Measurements from ENCODE around the gene IL15RA.

IL15RA gene

GRCh38 chr10:5949009-5949759, 28.2 kb downstream of the IL15RA start:
- no peak overlapping the region for H3K18ac ChIP-seq (ENCODE audit: low read depth in 1 of 2, low read length in 2 of 2)
- peaks cover 0 to 16% of the 10 kb centered on the region in 2 experiments for H3K27me3 ChIP-seq (ENCODE audit: control insufficient read depth in 1 of 2, insufficient read depth in 1 of 2, low read length in 2 of 2)
- H2AFZ ChIP-seq (ENCODE audit: low read depth, low read length), result no peak overlapping the region
- no peak overlapping the region for H3K4ac ChIP-seq (ENCODE audit: low read depth in 1 of 2, low read length in 2 of 2)
- H2AK5ac ChIP-seq (ENCODE audit: low read length, severe bottlenecking), result no peak overlapping the region
- H3K9me3 ChIP-seq (ENCODE audit: control insufficient read depth, low read length), result no peaks in the 10 kb centered on the region
- DNase-seq, result peak; percentile 57
- H2BK15ac ChIP-seq (ENCODE audit: low read depth, poor library complexity, severe bottlenecking), result no peak overlapping the region
- no peak overlapping the region for H4K8ac ChIP-seq (ENCODE audit: low read length)
- peak overlapping the region in 1 of 2 experiments; percentile 39 for H2BK12ac ChIP-seq (ENCODE audit: low read length in 2 of 2)
- H3K27ac ChIP-seq (ENCODE audit: low read length, poor library complexity, severe bottlenecking), result no peak overlapping the region
- H3K4me3 ChIP-seq (ENCODE audit: insufficient read depth in 1 of 2, low read depth in 1 of 2, low read length in 2 of 2), result no peak overlapping the region
- peaks cover 7% of the 10 kb centered on the region for H3K4me1 ChIP-seq (ENCODE audit: control insufficient read depth, insufficient read depth, low read depth, low read length)
- H2BK120ac ChIP-seq (ENCODE audit: low read depth, low read length), result no peak overlapping the region
- no peaks in the 10 kb centered on the region for H3K79me1 ChIP-seq (replicated peaks; ENCODE audit: low read length, poor library complexity, severe bottlenecking)
- H3K23ac ChIP-seq (ENCODE audit: low read length in 2 of 2), result no peak overlapping the region
- no peak overlapping the region for H3K9ac ChIP-seq (ENCODE audit: low read length)
- H3K14ac ChIP-seq (ENCODE audit: low read length in 2 of 2), result peak overlapping the region in 1 of 2 experiments; percentile 19
- no peak overlapping the region for H2BK5ac ChIP-seq (ENCODE audit: low read depth, low read length, poor library complexity, severe bottlenecking)
- WGBS, result 71% methylated on average over 12 of the region's 14 CpGs
- no peak overlapping the region for H4K91ac ChIP-seq (ENCODE audit: low read length)
- H3K4me2 ChIP-seq (ENCODE audit: low read length, poor library complexity, severe bottlenecking), result no peak overlapping the region
- H3K36me3 ChIP-seq (ENCODE audit: control insufficient read depth in 1 of 2, insufficient read depth in 2 of 2, low read depth in 1 of 2, low read length in 2 of 2), result no peaks in the 10 kb centered on the region

- Histone ChIP-seq H3K4me2 (ENCODE audit: low read length, poor library complexity, severe bottlenecking) (no peak overlapping the region), H2AFZ (ENCODE audit: low read depth, low read length) (no peak overlapping the region), H2BK5ac (ENCODE audit: low read depth, low read length, poor library complexity, severe bottlenecking) (no peak overlapping the region), H3K4me1 (ENCODE audit: control insufficient read depth, insufficient read depth, low read depth, low read length) (peaks cover 9% of the 10 kb centered on the region), H2BK120ac (ENCODE audit: low read depth, low read length) (peak overlapping the region; percentile 42), H3K4me3 (ENCODE audit: insufficient read depth in 1 of 2, low read depth in 1 of 2, low read length in 2 of 2) (no peak overlapping the region), H3K4ac (ENCODE audit: low read depth in 1 of 2, low read length in 2 of 2) (no peak overlapping the region), H3K18ac (ENCODE audit: low read depth in 1 of 2, low read length in 2 of 2) (no peak overlapping the region), H3K9ac (ENCODE audit: low read length) (no peak overlapping the region), H2BK15ac (ENCODE audit: low read depth, poor library complexity, severe bottlenecking) (peak overlapping the region; percentile 64), H2BK12ac (ENCODE audit: low read length in 2 of 2) (no peak overlapping the region), H3K9me3 (ENCODE audit: control insufficient read depth, low read length) (no peaks in the 10 kb centered on the region), H3K23ac (ENCODE audit: low read length in 2 of 2) (no peak overlapping the region), H3K36me3 (ENCODE audit: control insufficient read depth in 1 of 2, insufficient read depth in 2 of 2, low read depth in 1 of 2, low read length in 2 of 2) (no peaks in the 10 kb centered on the region), H3K14ac (ENCODE audit: low read length in 2 of 2) (no peak overlapping the region), H4K8ac (ENCODE audit: low read length) (no peak overlapping the region), H3K27ac (ENCODE audit: low read length, poor library complexity, severe bottlenecking) (no peak overlapping the region), H3K27me3 (ENCODE audit: control insufficient read depth in 1 of 2, insufficient read depth in 1 of 2, low read length in 2 of 2) (peaks cover 0 to 16% of the 10 kb centered on the region in 2 experiments), H2AK5ac (ENCODE audit: low read length, severe bottlenecking) (no peak overlapping the region), H3K79me1 (replicated peaks; ENCODE audit: low read length, poor library complexity, severe bottlenecking) (no peaks in the 10 kb centered on the region), H4K91ac (ENCODE audit: low read length) (no peak overlapping the region)
- no peak for DNase-seq
- WGBS, result 88% methylated on average over 5 of the region's 6 CpGs
These were observed 29.1 kb downstream of the IL15RA start for GRCh38 chr10:5948208-5948585.

- H3K36me3 ChIP-seq (ENCODE audit: control insufficient read depth in 1 of 2, insufficient read depth in 2 of 2, low read depth in 1 of 2, low read length in 2 of 2), result no peaks in the 10 kb centered on the region
- H4K8ac ChIP-seq (ENCODE audit: low read length), result no peak overlapping the region
- H3K4me2 ChIP-seq (ENCODE audit: low read length, poor library complexity, severe bottlenecking), result no peak overlapping the region
- H3K18ac ChIP-seq (ENCODE audit: low read depth in 1 of 2, low read length in 2 of 2), result no peak overlapping the region
- no peak overlapping the region for H2BK5ac ChIP-seq (ENCODE audit: low read depth, low read length, poor library complexity, severe bottlenecking)
- no peaks in the 10 kb centered on the region for H3K9me3 ChIP-seq (ENCODE audit: control insufficient read depth, low read length)
- H3K9ac ChIP-seq (ENCODE audit: low read length), result no peak overlapping the region
- H2BK12ac ChIP-seq (ENCODE audit: low read length in 2 of 2), result no peak overlapping the region
- no peaks in the 10 kb centered on the region for H3K79me1 ChIP-seq (replicated peaks; ENCODE audit: low read length, poor library complexity, severe bottlenecking)
- no peak overlapping the region for H2AFZ ChIP-seq (ENCODE audit: low read depth, low read length)
- H3K14ac ChIP-seq (ENCODE audit: low read length in 2 of 2), result no peak overlapping the region
- H3K27me3 ChIP-seq (ENCODE audit: control insufficient read depth in 1 of 2, insufficient read depth in 1 of 2, low read length in 2 of 2), result peaks cover 0 to 16% of the 10 kb centered on the region in 2 experiments
- no peak overlapping the region for H3K4ac ChIP-seq (ENCODE audit: low read depth in 1 of 2, low read length in 2 of 2)
- peaks cover 9% of the 10 kb centered on the region for H3K4me1 ChIP-seq (ENCODE audit: control insufficient read depth, insufficient read depth, low read depth, low read length)
- no peak for DNase-seq
- no peak overlapping the region for H2AK5ac ChIP-seq (ENCODE audit: low read length, severe bottlenecking)
- no peak overlapping the region for H2BK15ac ChIP-seq (ENCODE audit: low read depth, poor library complexity, severe bottlenecking)
- no peak overlapping the region for H2BK120ac ChIP-seq (ENCODE audit: low read depth, low read length)
- H3K23ac ChIP-seq (ENCODE audit: low read length in 2 of 2), result no peak overlapping the region
- H4K91ac ChIP-seq (ENCODE audit: low read length), result no peak overlapping the region
- 96% methylated on average over 16 of the region's 17 CpGs for WGBS
- H3K4me3 ChIP-seq (ENCODE audit: insufficient read depth in 1 of 2, low read depth in 1 of 2, low read length in 2 of 2), result no peak overlapping the region
- H3K27ac ChIP-seq (ENCODE audit: low read length, poor library complexity, severe bottlenecking), result no peak overlapping the region
These were observed 29.7 kb downstream of the IL15RA start for GRCh38 chr10:5947471-5948207.

- no peak overlapping the region for H3K27ac ChIP-seq (ENCODE audit: low read length, poor library complexity, severe bottlenecking)
- no peak overlapping the region for H3K9ac ChIP-seq (ENCODE audit: low read length)
- H3K23ac ChIP-seq (ENCODE audit: low read length in 2 of 2), result peak overlapping the region in 1 of 2 experiments; percentile 38
- H2BK5ac ChIP-seq (ENCODE audit: low read depth, low read length, poor library complexity, severe bottlenecking), result no peak overlapping the region
- peak overlapping the region; percentile 66 for H4K8ac ChIP-seq (ENCODE audit: low read length)
- 79% methylated on average over 6 of the region's 8 CpGs for WGBS
- H2BK15ac ChIP-seq (ENCODE audit: low read depth, poor library complexity, severe bottlenecking), result no peak overlapping the region
- H3K4ac ChIP-seq (ENCODE audit: low read depth in 1 of 2, low read length in 2 of 2), result peak overlapping the region in 1 of 2 experiments; percentile 47
- no peaks in the 10 kb centered on the region for H3K36me3 ChIP-seq (ENCODE audit: control insufficient read depth in 1 of 2, insufficient read depth in 2 of 2, low read depth in 1 of 2, low read length in 2 of 2)
- H3K14ac ChIP-seq (ENCODE audit: low read length in 2 of 2), result peak overlapping the region in 1 of 2 experiments; percentile 32
- peak overlapping the region in 1 of 2 experiments; percentile 94 for H2BK12ac ChIP-seq (ENCODE audit: low read length in 2 of 2)
- H3K4me1 ChIP-seq (ENCODE audit: control insufficient read depth, insufficient read depth, low read depth, low read length), result peaks cover 9% of the 10 kb centered on the region
- H2AK5ac ChIP-seq (ENCODE audit: low read length, severe bottlenecking), result no peak overlapping the region
- DNase-seq, result no peak
- peak overlapping the region; percentile 37 to 91 for H3K18ac ChIP-seq (ENCODE audit: low read depth in 1 of 2, low read length in 2 of 2)
- H3K27me3 ChIP-seq (ENCODE audit: control insufficient read depth in 1 of 2, insufficient read depth in 1 of 2, low read length in 2 of 2), result peaks cover 0 to 16% of the 10 kb centered on the region in 2 experiments
- H4K91ac ChIP-seq (ENCODE audit: low read length), result peak overlapping the region; percentile 53
- no peaks in the 10 kb centered on the region for H3K9me3 ChIP-seq (ENCODE audit: control insufficient read depth, low read length)
- no peak overlapping the region for H2AFZ ChIP-seq (ENCODE audit: low read depth, low read length)
- no peak overlapping the region for H3K4me3 ChIP-seq (ENCODE audit: insufficient read depth in 1 of 2, low read depth in 1 of 2, low read length in 2 of 2)
- H2BK120ac ChIP-seq (ENCODE audit: low read depth, low read length), result peak overlapping the region; percentile 75
- H3K4me2 ChIP-seq (ENCODE audit: low read length, poor library complexity, severe bottlenecking), result no peak overlapping the region
- H3K79me1 ChIP-seq (replicated peaks; ENCODE audit: low read length, poor library complexity, severe bottlenecking), result no peaks in the 10 kb centered on the region
These were observed 30.6 kb downstream of the IL15RA start for GRCh38 chr10:5946786-5947185.

Data from mesenchymal stem cell (in vitro differentiated cells and primary cell).